ENCODE measurements around the gene DAB1.

The DAB1 gene

GRCh38 chr1:57163789-57164188 lies 260.1 kb downstream of the DAB1 start:
- no peak for DNase-seq (ENCODE audit: low read depth in 3 of 3)

GRCh38 chr1:57163325-57163724 lies 260.5 kb downstream of the DAB1 start:
- DNase-seq (ENCODE audit: low read depth in 3 of 3): no peak

- no peak for DNase-seq (ENCODE audit: low read depth in 3 of 3)
These were observed 261.1 kb downstream of the DAB1 start for GRCh38 chr1:57162607-57163261.

GRCh38 chr1:57160594-57160993 lies 263.3 kb downstream of the DAB1 start:
- DNase-seq (ENCODE audit: low read depth in 3 of 3): no peak

GRCh38 chr1:57158604-57158998 lies 265.3 kb downstream of the DAB1 start:
- DNase-seq (ENCODE audit: low read depth in 3 of 3): no peak

GRCh38 chr1:57157818-57158603 lies 265.8 kb downstream of the DAB1 start:
- DNase-seq (ENCODE audit: low read depth in 3 of 3): no peak

GRCh38 chr1:57156907-57157306 lies 267.0 kb downstream of the DAB1 start:
- DNase-seq (ENCODE audit: low read depth in 3 of 3): no peak

- no peak for DNase-seq (ENCODE audit: low read depth in 3 of 3)
These were observed 277.8 kb downstream of the DAB1 start for GRCh38 chr1:57146100-57146499.

- DNase-seq (ENCODE audit: low read depth in 3 of 3): no peak
These were observed 280.9 kb downstream of the DAB1 start for GRCh38 chr1:57142999-57143398.

- no peak for DNase-seq (ENCODE audit: low read depth in 3 of 3)
These were observed 281.7 kb downstream of the DAB1 start for GRCh38 chr1:57142169-57142568.

GRCh38 chr1:57138432-57139078 lies 285.3 kb downstream of the DAB1 start:
- no peak for DNase-seq (ENCODE audit: low read depth in 3 of 3)

- no peak for DNase-seq (ENCODE audit: low read depth in 3 of 3)
These were observed 285.9 kb downstream of the DAB1 start for GRCh38 chr1:57137980-57138379.

- no peak for DNase-seq (ENCODE audit: low read depth in 3 of 3)
These were observed 289.1 kb downstream of the DAB1 start for GRCh38 chr1:57134803-57135202.

GRCh38 chr1:57133686-57134085 lies 290.2 kb downstream of the DAB1 start:
- no peak for DNase-seq (ENCODE audit: low read depth in 3 of 3)

- no peak for DNase-seq (ENCODE audit: low read depth in 3 of 3)
These were observed 290.8 kb downstream of the DAB1 start for GRCh38 chr1:57132993-57133622.

- DNase-seq (ENCODE audit: low read depth in 3 of 3): no peak
These were observed 292.0 kb downstream of the DAB1 start for GRCh38 chr1:57131701-57132394.

- DNase-seq (ENCODE audit: low read depth in 3 of 3): no peak
These were observed 292.6 kb downstream of the DAB1 start for GRCh38 chr1:57131257-57131656.

- DNase-seq (ENCODE audit: low read depth in 3 of 3): no peak
These were observed 294.0 kb downstream of the DAB1 start for GRCh38 chr1:57129865-57130264.

GRCh38 chr1:57127976-57128375 lies 295.9 kb downstream of the DAB1 start:
- no peak for DNase-seq (ENCODE audit: low read depth in 3 of 3)

GRCh38 chr1:57124768-57125446 lies 299.0 kb downstream of the DAB1 start:
- no peak for DNase-seq (ENCODE audit: low read depth in 3 of 3)

GRCh38 chr1:57124170-57124569 lies 299.7 kb downstream of the DAB1 start:
- DNase-seq (ENCODE audit: low read depth in 3 of 3): no peak

Data from stimulated activated CD4-positive, alpha-beta T cell treated with anti-CD3 and anti-CD28 coated beads, TNF-alpha, amount 100 ng/mL, for 24 hours (primary cell).